Brain microvascular endothelial cell (primary cell): ENCODE data around the gene PNLIP.

Experiments
- DNase-seq: peaks from one replicate; pipeline ENCODE4 v3.0.0-alpha.2; 2020
- H3K27ac ChIP-seq: fragments of 250-450 bp; sonication (Bioruptor Pico); 2 replicates; pipeline ENCODE4 v1.5.1; 2020; ENCODE audit warnings: mild to moderate bottlenecking, moderate library complexity
- H3K27me3 ChIP-seq: fragments of 250-450 bp; sonication (Bioruptor Pico); replicated peaks from 2 replicates; pipeline ENCODE4 v1.5.1; 2020; ENCODE audit warnings: mild to moderate bottlenecking
- H3K36me3 ChIP-seq: fragments of 250-450 bp; sonication (Bioruptor Pico); replicated peaks from 2 replicates; pipeline ENCODE4 v1.5.1; 2020; ENCODE audit warnings: mild to moderate bottlenecking
- H3K4me3 ChIP-seq: 2 replicates; pipeline ENCODE4 v1.5.1; 2011; ENCODE audit warnings: low read depth, mild to moderate bottlenecking, control low read depth, low read length, moderate library complexity
- in situ Hi-C: cut with HindIII; loops from 2 replicates; pipeline ENCODE4 v1.10.0; 2017; ENCODE audit warnings: low sequenced_read_pairs, low pct_ligation_motif_present
- TF ChIP-seq, protein P1 (sequence below): IDR thresholded peaks from 2 replicates; pipeline ENCODE4 v1.5.1; 2011; ENCODE audit warnings: low read depth, mild to moderate bottlenecking, moderate library complexity, low read length, control low read depth, inconsistent platforms; ENCODE audit errors: missing control alignments

PNLIP gene

DNA sequence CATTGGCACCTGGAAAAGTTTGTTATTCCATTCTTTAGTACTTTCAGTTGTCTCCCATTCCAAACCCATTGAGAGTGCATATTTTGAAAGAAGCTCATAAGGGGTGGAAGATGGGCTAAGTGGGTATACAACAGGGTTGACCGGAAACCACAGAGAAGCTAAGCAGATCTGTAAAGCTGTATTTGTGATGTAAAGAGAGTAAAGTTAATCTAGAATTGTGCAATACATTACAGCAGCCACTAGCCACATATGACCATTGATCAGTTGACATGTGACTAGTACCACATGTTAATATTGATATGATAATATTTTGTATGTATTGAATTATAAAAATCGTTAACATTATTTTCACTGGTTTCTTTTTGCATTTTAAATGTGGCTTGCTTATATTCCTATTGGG, 4.9 kb upstream of the PNLIP start:
- H3K4me3 ChIP-seq, result no peak overlapping the region
- no peak for DNase-seq
- in situ Hi-C loops, result no loop called here
- TF ChIP-seq, protein P1, sequence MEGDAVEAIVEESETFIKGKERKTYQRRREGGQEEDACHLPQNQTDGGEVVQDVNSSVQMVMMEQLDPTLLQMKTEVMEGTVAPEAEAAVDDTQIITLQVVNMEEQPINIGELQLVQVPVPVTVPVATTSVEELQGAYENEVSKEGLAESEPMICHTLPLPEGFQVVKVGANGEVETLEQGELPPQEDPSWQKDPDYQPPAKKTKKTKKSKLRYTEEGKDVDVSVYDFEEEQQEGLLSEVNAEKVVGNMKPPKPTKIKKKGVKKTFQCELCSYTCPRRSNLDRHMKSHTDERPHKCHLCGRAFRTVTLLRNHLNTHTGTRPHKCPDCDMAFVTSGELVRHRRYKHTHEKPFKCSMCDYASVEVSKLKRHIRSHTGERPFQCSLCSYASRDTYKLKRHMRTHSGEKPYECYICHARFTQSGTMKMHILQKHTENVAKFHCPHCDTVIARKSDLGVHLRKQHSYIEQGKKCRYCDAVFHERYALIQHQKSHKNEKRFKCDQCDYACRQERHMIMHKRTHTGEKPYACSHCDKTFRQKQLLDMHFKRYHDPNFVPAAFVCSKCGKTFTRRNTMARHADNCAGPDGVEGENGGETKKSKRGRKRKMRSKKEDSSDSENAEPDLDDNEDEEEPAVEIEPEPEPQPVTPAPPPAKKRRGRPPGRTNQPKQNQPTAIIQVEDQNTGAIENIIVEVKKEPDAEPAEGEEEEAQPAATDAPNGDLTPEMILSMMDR, result no peak
- H3K27me3 ChIP-seq, result no peaks in the 10 kb centered on the region
- no peak overlapping the region for H3K27ac ChIP-seq
- H3K36me3 ChIP-seq, result no peaks in the 10 kb centered on the region

GRCh38 chr10:116542007-116542677, 3.6 kb upstream of the PNLIP start:
- Histone ChIP-seq H3K36me3 (no peaks in the 10 kb centered on the region), H3K27ac (no peak overlapping the region), H3K4me3 (no peak overlapping the region), H3K27me3 (no peaks in the 10 kb centered on the region)
- in situ Hi-C loops, result no loop called here
- TF ChIP-seq, protein P1, result no peak
- no peak for DNase-seq

DNA sequence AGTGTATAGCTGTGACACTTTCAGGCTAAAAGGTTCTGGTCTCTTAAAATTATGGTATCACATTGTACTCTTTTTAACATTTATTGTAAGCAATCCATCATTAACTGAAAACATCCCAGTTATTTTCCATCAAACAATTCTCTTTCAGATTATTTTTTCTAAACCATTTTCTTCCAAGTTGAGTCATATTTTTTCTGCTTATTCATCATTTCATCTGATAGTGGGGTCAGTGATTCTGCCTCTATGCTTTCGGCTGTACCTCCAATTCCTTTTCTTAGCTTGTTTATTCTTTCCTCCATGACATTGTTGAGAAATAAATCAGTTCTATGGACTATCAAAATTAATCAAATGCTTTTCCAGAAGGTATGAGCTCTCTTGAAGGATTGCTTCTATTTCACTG, 609 bp upstream of the PNLIP start:
- TF ChIP-seq, protein P1, result no peak
- DNase-seq, result no peak
- Histone ChIP-seq H3K4me3 (no peak overlapping the region), H3K27me3 (no peaks in the 10 kb centered on the region), H3K27ac (no peak overlapping the region), H3K36me3 (no peaks in the 10 kb centered on the region)
- in situ Hi-C loops, result no loop called here

- TF ChIP-seq, protein P1, result no peak
- Histone ChIP-seq H3K36me3 (no peaks in the 10 kb centered on the region), H3K4me3 (no peak overlapping the region), H3K27me3 (no peaks in the 10 kb centered on the region), H3K27ac (no peak overlapping the region)
- in situ Hi-C loops, result no loop called here
- no peak for DNase-seq
These were observed 2.6 kb downstream of the PNLIP start for GRCh38 chr10:116548301-116548700.

- Histone ChIP-seq H3K27me3 (no peaks in the 10 kb centered on the region), H3K4me3 (no peak overlapping the region), H3K36me3 (no peaks in the 10 kb centered on the region), H3K27ac (no peak overlapping the region)
- TF ChIP-seq, protein P1, result no peak
- in situ Hi-C loops, result no loop called here
- no peak for DNase-seq
These were observed 7.7 kb downstream of the PNLIP start for GRCh38 chr10:116553378-116553980.

DNA sequence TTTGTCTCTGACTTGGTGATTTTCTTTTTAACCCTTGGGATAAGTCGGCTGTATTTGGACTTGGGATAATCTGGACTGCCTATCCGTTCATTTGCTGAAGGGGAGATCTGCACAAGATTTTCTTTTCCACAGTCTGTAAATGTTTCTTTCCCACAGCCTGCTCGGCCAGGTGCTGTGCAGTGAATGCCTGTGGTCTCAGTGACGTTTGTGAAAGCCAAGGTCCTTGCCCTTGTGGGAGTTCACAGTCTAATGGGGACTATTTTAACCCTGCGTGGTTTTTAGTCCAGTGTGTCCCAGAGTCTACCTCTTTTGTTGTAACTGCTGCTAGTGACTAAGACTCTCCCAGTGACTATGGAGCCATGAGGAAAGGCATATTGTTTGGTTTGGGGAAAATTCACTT, 8.9 kb downstream of the PNLIP start:
- H3K36me3 ChIP-seq, result no peaks in the 10 kb centered on the region
- H3K27ac ChIP-seq, result no peak overlapping the region
- DNase-seq, result no peak
- in situ Hi-C loops, result no loop called here
- TF ChIP-seq, protein P1, result no peak
- H3K4me3 ChIP-seq, result no peak overlapping the region
- no peaks in the 10 kb centered on the region for H3K27me3 ChIP-seq
